Colon (tissue), 2 donors: Measurements from ENCODE around the gene CDKAL1.

Experiments
- FAIRE-seq: peaks from 2 replicates; lab custom pipeline; 2012; peaks lifted over from hg19 to GRCh38; lab: Jason Lieb, UNC
- donor health status: control.
- donor health status: control.

CDKAL1 gene

DNA sequence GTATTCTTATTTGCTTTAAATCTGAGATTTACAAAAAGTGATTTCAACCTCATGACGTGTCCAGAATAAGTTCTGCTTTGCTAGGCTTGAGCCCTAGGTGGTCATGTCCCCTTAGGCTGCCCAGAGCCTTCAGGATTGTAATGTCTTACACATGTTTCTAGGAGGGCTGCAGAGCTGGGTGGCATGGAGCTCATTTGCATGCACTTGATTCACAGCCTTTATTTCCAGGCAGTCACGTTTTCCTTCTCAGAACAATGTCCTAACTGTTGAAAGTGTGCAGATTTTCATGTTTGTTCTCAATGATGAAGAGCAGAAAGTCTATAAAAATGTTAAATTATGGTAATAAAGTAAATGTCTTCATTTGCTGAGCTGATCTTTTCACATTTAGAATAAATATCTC is 610.7 kb downstream of the CDKAL1 start:
- FAIRE-seq, result no peak

DNA sequence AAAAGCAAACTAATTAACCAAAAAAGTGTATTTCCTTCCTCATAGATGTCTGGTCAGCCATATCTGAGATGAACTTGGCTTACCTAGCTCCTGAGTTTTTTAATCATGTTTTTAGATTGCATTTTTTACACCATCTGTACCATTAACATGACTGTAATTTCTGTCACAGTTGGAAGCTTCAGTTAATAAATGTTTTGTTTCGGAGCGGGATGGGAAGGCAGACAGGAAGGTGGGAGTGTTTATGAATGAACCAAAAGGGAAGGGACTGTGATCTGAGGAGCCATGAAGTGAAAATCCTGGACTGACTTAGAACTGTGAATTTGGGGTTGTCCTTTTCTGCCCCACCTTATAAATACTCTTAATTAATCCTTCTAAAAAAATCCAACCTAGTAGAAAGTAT is 613.7 kb downstream of the CDKAL1 start:
- no peak for FAIRE-seq

DNA sequence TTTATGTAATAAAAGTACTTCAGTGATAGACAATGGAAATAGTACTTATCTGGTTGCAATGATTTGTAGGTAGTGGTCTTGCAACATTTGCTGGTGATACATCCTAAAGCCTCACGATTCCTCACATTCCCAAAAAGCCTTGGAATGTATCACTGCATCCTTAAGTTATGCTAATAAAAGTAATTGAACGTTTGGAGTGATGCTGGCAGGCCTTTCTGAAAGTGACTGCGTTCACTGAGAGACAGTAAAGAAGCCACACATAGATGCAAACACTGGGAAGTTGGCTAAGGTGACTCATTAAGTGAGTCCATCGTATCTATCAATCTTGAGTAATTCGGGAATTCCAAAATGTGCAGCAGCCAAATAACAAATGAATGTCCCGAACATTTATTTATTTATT is 615.2 kb downstream of the CDKAL1 start:
- FAIRE-seq, result no peak

GRCh38 chr6:21150667-21151066 is 616.4 kb downstream of the CDKAL1 start:
- FAIRE-seq, result no peak

- FAIRE-seq, result no peak
Measured at GRCh38 chr6:21151119-21151518, 616.9 kb downstream of the CDKAL1 start.

DNA sequence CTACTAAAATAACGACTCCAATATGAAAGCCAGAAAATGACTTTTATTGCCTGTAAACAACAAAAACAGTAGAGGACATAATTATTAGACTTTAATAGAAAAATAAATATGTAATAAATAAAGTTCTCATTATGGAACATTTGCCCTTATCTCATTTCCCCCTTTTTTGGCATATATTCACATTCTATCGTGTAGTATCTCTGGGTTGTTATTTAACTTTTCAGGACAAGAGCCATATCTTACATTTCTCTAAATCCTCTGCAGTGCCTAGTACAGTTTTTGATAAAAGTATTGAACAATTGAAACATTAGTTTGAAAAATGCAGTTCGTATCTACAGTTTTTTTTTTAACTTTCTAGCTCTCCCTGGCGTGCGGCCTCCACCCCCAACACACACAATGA is 617.3 kb downstream of the CDKAL1 start:
- no peak for FAIRE-seq

GRCh38 chr6:21157186-21157929 is 623.1 kb downstream of the CDKAL1 start:
- no peak for FAIRE-seq

DNA sequence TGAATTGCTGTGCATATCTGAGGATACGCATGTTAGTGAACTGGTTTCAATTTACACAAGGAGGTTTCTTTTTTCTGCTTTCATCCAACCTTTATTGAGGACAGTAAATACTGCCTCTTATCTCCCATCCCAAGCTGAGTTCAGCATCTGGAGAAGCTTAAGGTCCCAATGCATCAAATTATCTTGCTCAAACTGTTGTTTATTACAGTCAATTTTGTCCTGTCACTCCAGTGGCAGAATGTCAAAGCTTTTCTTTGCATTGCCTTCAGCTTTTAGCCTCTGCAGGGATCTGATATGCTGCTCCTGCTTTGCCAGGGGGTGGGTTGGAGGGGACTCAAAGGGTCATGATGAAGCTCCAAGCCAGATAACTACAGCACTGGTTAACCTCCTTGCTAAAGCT is 623.9 kb downstream of the CDKAL1 start:
- FAIRE-seq, result no peak

DNA sequence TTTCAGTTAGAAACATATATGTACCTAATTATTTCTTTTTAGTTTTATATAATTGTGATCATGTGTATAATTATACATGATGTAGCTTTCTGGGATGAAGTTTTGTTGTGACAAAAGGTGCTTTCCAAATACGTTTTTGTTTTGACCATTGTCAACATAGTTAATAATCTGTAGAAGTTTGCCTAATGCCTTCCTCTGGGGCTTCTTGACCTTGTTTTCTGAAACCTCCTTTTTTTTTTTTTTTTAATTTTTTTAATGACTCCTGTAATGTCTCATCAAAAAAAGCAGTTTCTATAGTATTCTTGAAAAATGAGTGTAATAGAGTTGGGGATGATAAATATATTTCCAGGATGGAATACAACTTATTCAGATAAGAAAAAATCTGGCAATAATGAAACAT is 624.6 kb downstream of the CDKAL1 start:
- no peak for FAIRE-seq

- no peak for FAIRE-seq
Measured at GRCh38 chr6:21159465-21159864, 625.2 kb downstream of the CDKAL1 start.

GRCh38 chr6:21161707-21162106 is 627.5 kb downstream of the CDKAL1 start:
- no peak for FAIRE-seq

DNA sequence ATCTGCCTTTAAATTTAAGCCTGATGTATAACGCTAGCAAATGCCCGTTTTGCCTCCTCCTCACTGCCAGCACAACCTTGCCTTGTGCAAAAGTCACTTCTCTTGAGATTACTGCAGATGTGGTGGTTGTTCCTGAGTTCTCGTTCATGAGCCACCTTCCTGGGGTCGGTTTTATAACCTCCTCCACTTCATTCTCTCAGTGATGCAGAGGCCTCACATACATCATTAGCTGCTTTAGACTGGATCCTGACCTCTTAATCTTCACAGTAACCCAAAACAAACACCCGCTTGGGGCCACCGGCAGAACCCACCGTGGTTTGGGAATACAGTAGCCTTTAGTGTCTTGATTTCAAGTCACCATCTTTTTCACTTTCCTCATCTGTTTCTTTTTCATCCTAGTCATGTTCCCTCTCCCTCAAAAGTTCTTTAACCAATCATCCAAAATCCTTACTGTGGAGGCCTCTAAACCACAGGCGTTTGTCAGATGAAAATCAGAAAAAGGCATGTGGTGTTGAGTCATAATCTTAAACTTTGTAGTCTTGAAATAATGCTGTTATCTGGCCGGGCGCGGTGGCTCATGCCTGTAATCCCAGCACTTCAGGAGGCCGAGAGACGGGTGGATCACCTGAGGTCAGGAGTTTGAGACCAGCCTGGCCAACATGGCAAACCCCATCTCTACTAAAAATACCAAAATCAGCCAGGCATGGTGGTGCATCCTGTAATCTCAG is 629.0 kb downstream of the CDKAL1 start:
- FAIRE-seq, result no peak

- no peak for FAIRE-seq
Measured at GRCh38 chr6:21163838-21164180, 629.6 kb downstream of the CDKAL1 start.

DNA sequence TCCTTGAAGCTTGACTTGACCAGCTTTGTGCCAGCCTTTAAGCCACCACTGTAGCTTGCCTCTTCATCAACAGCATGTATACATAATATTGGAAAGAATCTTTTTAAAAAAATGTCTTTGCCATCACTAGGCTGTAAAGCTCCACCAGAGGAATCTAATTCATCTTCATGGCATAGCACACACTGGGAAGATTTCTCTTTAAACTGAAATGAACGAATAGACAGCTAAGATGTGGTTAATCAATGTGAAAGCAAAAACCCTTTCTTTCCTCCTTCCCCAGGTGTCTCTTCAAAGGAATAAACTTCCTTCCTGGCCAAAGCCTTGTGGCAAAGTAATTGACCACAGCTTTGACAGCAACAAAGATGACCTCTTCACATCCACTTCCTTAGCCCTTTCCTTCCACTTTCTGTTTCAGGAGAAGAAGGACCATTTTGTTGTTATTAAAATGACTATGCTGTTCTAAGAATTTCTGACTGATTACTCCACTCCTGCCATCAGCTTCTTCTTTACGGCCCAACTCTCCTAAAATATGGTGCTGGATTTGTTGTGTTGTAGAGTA is 630.6 kb downstream of the CDKAL1 start:
- no peak for FAIRE-seq

GRCh38 chr6:21166754-21167153 is 632.5 kb downstream of the CDKAL1 start:
- FAIRE-seq, result no peak

DNA sequence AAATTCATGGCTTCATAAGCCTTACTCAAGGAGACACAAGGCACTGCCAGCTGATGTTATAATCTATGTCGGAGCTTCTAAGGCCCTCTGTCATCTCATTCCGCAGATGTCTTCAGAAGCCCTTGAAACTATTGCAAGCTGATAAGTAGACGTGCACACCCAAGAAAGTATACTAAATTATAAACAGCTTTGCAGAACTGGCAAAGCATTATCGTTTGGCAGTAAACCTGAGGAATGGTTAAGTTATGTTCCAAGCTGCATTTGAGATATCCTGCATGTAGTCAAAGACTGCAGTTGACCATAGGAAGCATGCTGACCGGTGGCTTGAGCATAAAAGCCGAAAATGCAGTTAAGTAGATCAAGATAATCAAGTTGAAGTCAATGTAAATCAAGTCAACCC is 633.5 kb downstream of the CDKAL1 start:
- FAIRE-seq, result no peak

DNA sequence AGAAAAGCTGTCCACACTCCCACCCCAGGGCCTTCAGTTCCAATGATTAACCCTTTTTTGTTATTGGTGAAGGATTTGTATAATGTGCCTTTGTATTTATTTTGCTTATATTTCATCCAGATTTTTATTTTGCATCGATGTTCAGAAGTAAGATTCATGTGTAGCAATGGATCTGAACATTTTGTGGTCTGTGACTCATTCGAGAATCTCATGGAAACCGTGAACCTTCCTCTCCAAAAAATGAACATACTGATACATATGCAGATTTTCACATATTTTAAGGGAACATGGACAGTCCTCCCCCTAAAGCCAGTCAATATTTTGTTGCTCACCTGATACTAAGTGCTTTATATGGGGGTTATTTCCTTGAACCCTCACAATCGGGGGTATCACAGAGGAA is 637.5 kb downstream of the CDKAL1 start:
- FAIRE-seq, result no peak

DNA sequence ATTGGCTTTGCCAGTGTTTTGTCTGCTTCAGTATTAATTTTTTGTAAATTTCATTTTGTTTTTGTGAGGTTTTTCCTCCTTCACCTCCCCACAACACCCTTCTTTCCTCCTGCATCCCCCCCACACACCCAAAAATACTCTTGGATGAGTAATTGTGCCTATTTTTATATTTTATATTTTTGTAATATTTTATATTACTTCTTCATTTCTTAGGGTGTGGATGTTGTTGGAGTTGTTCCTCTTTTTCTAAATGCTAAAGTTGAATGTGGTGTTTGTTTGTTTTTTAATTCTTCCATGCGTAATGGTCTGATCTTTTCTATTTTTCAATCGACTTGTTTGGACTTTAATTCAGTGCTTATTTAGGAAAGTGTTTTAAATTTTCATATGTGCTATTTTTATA is 638.8 kb downstream of the CDKAL1 start:
- no peak for FAIRE-seq

GRCh38 chr6:21173678-21174077 is 639.4 kb downstream of the CDKAL1 start:
- FAIRE-seq, result no peak

- no peak for FAIRE-seq
Measured at GRCh38 chr6:21176197-21176596, 641.9 kb downstream of the CDKAL1 start.

DNA sequence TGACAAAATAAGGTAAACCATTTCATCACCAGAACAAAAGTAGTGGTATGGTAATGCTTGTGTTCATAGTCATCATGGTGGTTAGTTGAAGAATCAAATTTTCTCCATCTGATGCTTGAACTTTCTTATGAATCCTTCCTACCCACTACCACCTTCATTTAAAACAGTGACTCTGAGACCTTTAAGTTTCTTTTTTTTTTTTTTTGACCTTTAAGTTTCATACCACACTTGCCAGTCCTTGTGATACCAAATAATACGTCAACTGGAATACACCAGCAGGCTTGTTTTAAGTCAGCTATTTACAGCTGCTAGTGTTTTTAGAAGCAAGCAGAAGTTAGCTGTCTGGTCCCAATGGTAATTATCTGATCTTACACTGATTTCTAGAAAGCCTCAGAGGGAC is 645.9 kb downstream of the CDKAL1 start:
- FAIRE-seq, result no peak

GRCh38 chr6:21180800-21181337 is 646.6 kb downstream of the CDKAL1 start:
- FAIRE-seq, result no peak

- FAIRE-seq, result no peak
Measured at GRCh38 chr6:21181866-21182265, 647.6 kb downstream of the CDKAL1 start.
